ENCODE measurements around the gene PLAU.

DNA sequence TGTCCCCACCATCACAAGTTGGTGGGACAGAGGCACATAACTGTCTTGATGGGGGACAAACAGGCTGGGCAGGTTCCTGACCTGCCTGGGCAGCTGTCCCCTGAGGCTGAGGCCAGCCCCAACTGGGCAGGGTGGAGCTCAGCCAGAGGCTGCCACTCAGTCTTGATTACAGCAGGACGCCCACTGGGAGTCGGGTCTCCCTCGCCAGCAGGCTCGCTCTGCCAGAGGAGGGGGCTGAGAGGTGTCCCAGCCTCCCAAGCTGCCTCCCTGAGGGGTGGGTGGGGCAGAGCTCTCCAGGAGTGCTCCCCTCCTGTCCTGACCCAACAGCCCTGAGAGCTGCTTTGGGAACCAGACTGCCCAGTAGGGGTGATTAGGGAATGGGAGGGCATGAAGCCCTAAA lies 34.8 kb upstream of the PLAU start:
- TF ChIP-seq GATA3 (IDR thresholded peaks at IDR 0.05; ENCODE audit: low read depth, low read length) (no peak), GATA2 (IDR thresholded peaks at IDR 0.05; ENCODE audit: low read depth, low read length) (no peak)

All from SH-SY5Y (cell line).